ENCODE data around the gene RSPRY1.

RSPRY1 gene

DNA sequence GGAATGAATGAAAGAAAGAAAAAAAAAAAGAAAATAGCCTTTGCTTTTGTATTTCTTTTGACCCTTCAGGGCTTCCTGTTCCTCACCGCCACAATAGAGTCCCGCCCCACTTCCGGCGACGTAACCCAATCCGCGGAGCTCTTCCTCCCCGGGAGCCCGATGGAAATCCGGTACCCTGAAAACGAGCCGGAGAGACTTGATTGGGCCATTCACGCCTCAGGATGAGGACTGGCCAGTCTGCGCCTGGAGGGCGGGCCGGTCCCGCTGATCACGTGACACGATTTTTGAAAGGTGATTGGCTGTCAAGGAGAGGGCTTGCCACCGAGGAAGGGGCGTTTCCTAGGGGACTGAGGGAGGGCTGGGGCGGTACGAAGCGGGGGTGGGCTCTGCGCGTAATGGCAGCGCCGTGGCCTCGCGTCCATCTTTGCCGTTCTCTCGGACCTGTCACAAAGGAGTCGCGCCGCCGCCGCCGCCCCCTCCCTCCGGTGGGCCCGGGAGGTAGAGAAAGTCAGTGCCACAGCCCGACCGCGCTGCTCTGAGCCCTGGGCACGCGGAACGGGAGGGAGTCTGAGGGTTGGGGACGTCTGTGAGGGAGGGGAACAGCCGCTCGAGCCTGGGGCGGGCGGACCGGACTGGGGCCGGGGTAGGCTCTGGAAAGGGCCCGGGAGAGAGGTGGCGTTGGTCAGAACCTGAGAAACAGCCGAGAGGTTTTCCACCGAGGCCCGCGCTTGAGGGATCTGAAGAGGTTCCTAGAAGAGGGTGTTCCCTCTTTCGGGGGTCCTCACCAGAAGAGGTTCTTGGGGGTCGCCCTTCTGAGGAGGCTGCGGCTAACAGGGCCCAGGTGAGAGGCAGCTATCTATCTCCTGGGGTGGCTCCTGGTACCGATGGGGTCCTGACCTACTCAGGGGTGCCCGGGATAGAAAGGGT, at the start of gene RSPRY1, which contains the start of gene PSME3IP1:
TSS of gene RSPRY1 (plus strand) at position 385 of the 927 bp plus-strand sequence. CDS start 18,330 bp downstream, outside the sequence.
TSS of gene PSME3IP1 (minus strand) at position 95 of the 927 bp plus-strand sequence. CDS start 12,185 bp downstream, outside the sequence.
- DNase-seq: peak; percentile 99

DNA sequence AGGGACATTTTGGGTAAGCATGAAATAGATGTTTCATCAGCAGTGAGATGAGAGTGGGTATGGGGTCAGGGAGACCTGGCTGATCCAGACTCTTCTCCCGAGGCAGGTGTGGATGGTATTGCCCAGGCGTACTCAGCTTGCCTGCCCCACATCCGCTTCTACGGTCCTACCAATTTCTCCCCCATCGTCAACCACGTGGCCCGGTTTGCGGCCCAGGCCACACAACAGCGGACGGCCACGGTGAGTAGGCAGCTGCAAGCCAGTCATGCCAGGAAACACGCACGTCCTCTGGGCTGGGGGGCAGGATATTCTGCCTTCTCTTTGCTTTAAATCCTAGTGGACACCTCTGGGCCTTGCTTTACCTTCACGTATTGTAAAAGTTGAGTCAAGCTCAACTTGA, 49.1 kb upstream of the RSPRY1 start:
- no peak for DNase-seq

DNA sequence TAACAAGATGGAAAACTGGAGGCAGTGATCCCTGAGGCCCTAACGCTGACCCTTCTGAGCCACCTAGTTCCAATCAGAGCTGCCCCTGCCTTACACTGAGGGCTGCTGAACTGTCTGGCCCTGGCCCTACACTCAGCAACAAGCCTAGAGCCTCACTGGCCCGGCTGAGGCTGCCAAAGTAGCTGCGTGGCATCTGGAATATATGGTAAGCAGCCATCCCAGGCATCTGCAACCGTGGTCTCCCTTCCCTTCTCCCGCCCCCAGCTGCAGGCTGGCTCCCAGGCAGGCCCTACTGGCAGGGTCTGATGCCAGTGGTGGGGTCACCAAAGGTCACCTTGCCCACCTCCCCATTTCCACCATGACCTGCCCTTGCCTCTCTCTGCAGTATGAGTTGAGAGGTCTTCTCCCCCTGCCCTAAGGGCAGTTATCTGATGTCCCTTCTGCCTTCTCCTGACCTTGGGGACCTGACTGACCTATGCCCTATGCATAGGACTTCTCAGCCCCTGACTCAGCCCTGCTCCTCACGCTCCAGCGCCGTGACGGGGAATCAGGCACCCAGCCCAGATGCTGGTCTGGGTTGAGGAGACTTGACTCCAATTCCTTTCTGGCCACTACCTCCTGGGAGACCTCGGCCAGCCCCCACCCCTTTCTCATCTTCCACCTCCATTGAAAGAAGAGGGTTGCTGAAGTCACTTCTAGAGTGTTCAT, 48.4 kb upstream of the RSPRY1 start:
- DNase-seq: no peak

GRCh38 chr16:57138281-57138935, 47.7 kb upstream of the RSPRY1 start:
- DNase-seq: no peak

- DNase-seq: no peak
These were observed 45.0 kb upstream of the RSPRY1 start for GRCh38 chr16:57140931-57141668.

- DNase-seq: no peak
These were observed 44.1 kb upstream of the RSPRY1 start for GRCh38 chr16:57141822-57142631.

- no peak for DNase-seq
These were observed 42.8 kb upstream of the RSPRY1 start for GRCh38 chr16:57143149-57143921.

- DNase-seq: no peak
These were observed 42.1 kb upstream of the RSPRY1 start for GRCh38 chr16:57144027-57144426.

- DNase-seq: no peak
These were observed 40.8 kb upstream of the RSPRY1 start for GRCh38 chr16:57145046-57146021.

DNA sequence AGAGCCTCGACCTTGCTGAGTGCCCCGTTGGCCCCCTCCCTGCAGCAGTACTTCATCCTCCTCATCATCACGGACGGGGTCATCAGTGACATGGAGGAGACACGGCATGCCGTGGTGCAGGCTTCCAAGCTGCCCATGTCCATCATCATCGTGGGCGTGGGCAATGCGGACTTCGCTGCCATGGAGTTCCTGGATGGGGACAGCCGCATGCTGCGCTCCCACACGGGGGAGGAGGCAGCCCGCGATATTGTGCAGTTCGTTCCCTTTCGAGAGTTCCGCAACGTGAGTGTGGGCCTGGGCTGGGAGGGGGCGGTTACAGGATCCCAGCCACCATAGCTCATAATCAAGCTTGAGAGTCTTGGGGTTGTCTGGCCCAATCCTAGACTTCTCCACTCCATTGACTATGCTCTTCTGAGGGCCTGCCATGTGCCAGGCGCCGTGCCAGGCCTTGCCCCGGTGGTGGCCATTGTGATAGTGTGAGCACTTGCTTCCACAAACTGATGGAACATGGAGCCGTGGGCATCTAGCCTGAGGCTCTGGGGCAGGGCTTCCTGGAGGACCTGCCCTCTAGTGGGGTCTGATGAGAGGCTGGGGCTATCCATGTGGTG, 40.0 kb upstream of the RSPRY1 start:
- no peak for DNase-seq

- DNase-seq: no peak
These were observed 39.4 kb upstream of the RSPRY1 start for GRCh38 chr16:57146735-57147134.

DNA sequence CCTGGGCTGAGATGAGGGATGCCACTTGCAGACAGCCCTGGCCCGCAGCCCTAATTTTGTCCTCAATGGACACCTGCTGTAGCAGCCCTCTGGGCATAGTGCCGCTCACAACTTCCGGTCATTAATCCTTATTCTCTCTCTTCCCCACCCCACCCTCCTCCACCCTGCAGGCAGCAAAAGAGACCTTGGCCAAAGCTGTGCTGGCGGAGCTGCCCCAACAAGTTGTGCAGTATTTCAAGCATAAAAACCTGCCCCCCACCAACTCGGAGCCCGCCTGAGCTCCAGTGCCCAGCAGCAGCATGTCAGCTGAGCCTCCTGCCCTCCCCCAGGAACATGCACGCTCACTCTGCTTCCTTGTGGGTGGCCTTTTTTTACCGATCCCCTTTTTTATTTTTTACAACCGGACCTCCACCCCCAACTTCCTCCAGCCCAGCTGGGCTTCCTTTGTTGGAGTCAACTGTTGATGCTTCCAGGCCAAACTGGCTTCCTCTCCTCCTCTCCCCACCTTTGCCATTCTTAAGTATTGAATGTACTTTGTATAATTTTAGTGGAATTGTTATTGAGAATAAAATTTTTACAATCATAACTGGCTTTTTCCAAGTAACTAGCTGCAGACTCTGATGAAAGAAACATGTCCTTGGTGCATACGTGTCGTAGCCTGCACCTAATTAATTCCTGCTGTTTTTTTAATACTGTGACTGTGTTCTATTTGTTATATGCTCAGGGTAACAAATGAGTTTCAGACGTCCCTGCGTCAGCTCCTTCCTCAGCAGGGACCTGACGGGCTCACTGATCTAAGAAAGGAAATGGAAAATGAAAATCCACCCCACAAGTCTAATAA, 38.5 kb upstream of the RSPRY1 start:
- DNase-seq: no peak

- DNase-seq: no peak
These were observed 37.6 kb upstream of the RSPRY1 start for GRCh38 chr16:57148481-57148880.

DNA sequence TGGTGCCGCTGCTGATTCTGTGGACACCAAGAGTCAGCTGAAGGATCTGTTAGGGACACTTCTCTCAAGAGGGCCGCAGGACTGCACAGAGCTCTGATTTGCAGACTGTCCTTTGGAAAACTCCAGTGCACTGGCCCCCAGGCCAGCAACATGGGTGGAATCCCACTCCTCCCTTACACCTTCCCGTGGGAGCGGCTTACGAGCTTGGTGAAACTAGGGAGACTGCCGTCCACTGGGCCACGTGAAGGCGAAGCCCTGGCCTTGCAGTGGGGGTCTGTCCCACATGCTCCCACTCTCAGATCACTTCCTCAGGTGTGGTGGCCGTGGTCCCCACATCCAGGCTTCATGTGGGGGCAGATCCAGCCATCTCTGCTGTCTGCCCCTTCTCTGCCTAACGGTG, 36.7 kb upstream of the RSPRY1 start:
- no peak for DNase-seq

DNA sequence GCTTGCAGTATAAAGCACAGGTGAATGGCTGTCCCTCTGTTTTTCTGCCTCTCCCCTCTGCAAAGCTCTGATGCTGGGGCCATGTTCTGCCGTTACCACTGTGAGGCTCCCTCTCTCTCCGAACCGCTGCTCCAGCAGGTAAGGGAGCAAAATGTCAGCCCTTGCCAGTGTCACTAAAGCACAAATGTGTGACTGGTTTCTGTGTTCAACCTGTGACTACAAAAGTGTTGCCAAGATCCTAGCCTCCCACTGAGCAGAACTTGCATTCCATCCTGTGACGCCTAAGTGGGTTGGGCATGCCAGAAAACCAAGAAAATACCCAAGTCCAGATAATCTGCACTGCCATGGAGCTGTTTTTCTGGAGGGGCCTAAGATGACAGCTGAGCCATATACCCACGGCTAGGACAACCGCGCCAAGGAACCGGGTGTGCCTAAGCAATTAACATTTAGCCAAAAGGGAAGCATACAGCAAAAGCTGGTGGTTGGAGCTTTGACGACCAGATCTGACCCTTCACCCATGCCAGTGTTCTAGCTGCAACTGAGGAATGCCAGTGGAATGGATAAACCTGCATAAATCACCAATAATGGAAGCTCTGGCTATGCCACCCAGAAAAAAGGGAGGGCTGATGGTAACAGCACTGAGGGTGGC, 35.3 kb upstream of the RSPRY1 start:
- no peak for DNase-seq

DNA sequence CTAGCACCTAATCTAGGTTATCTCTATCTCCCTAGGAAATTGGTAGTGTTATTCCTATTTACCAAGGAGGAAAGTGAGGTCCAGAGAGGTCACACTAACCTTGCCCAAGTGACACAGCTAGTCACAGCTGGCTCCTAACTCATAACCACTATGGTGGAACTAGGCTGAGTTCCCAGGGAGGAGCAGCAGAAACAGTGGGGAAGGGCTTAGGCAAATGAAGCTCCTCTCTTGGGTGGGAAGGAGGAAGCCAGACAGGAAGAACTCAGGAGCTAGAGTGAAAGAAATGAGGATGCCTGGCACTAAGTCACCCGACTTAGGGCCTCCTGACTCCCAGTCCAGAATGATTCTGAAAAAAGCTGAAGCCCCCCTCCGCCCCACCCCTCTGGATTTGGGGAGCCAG, 34.8 kb upstream of the RSPRY1 start:
- no peak for DNase-seq
